H1 (cell line): Measurements from ENCODE around the gene GPC1. TPM values are rescaled to one million over a fixed set of nuclear protein-coding genes. Genes with fewer than 3 reads are reported as not detected.

Source experiments
- CTCF ChIA-PET: fragments of 300-600 bp; sonication (Branson Sonifier 250); formaldehyde crosslinking; loops from one replicate; lab custom pipeline; 2021; ENCODE audit not compliant: partially characterized antibody; lab: Charles Lee
- POLR2A ChIA-PET: fragments of 300-600 bp; sonication (Branson Sonifier 250); formaldehyde crosslinking; loops from one replicate; lab custom pipeline; 2021; ENCODE audit warnings: inconsistent platforms; ENCODE audit not compliant: partially characterized antibody; lab: Charles Lee
- DNase-seq, 2 experiments: peaks; one replicate each; pipeline versions ENCODE4 v3.0.0 to v3.0.0-alpha.2; 2010 to 2022; ENCODE audit warnings: low spot score in 2 of 2, low read depth in 1 of 2, mixed read lengths in 1 of 2
- FAIRE-seq: peaks from 2 replicates; lab custom pipeline; 2011; peaks lifted over from hg19 to GRCh38; lab: Jason Lieb, UNC
- H2AFZ ChIP-seq: 2 replicates; pipeline ENCODE4 v1.8.1; 2012; ENCODE audit warnings: low read length, inconsistent platforms
- H2AK5ac ChIP-seq: 2 replicates; pipeline ENCODE4 v1.6.1; 2013; ENCODE audit warnings: low read depth, low read length
- H2BK120ac ChIP-seq: replicated peaks from 2 replicates; pipeline ENCODE3; 2013; ENCODE audit warnings: low read depth, low read length, inconsistent platforms
- H2BK12ac ChIP-seq: 2 replicates; pipeline ENCODE4 v1.6.1; 2013; ENCODE audit warnings: low read depth, low read length
- H2BK15ac ChIP-seq: 2 replicates; pipeline ENCODE4 v1.6.1; 2013; ENCODE audit warnings: low read length
- H2BK20ac ChIP-seq: 2 replicates; pipeline ENCODE4 v1.6.1; 2013; ENCODE audit warnings: low read length
- H2BK5ac ChIP-seq: 2 replicates; pipeline ENCODE4 v1.6.1; 2013; ENCODE audit warnings: low read depth, low read length
- H3K14ac ChIP-seq: 2 replicates; pipeline ENCODE4 v1.6.1; 2013; ENCODE audit warnings: inconsistent platforms; ENCODE audit not compliant: insufficient read length
- H3K18ac ChIP-seq: 2 replicates; pipeline ENCODE4 v1.6.1; 2013; ENCODE audit warnings: low read length; ENCODE audit errors: extremely low read depth
- H3K23ac ChIP-seq: 2 replicates; pipeline ENCODE4 v1.6.1; 2013; ENCODE audit warnings: inconsistent platforms; ENCODE audit not compliant: insufficient read length
- H3K23me2 ChIP-seq: 2 replicates; pipeline ENCODE4 v1.6.1; 2013; ENCODE audit warnings: low read depth, low read length
- H3K27ac ChIP-seq: 2 replicates; pipeline ENCODE4 v1.6.1; 2011; ENCODE audit warnings: low read depth, low read length, inconsistent platforms
- H3K27me3 ChIP-seq, 4 experiments: replicated peaks in 1 of 4; 1 replicate in 1 of 4; 2 replicates in 3 of 4; pipeline versions ENCODE4 v1.6.1 to v1.8.1; 2011 to 2013; ENCODE audit warnings: low read length in 3 of 4, mild to moderate bottlenecking in 3 of 4, inconsistent platforms in 2 of 4, mixed read lengths in 2 of 4, moderate library complexity in 1 of 4; ENCODE audit not compliant: control insufficient read depth in 3 of 4, insufficient read depth in 3 of 4; ENCODE audit errors: extremely low read depth in 1 of 4
- H3K36me3 ChIP-seq, 4 experiments: 2 replicates each; pipeline versions ENCODE4 v1.6.1 to v1.8.1; 2011 to 2013; ENCODE audit warnings: mild to moderate bottlenecking in 4 of 4, low read length in 3 of 4, moderate library complexity in 2 of 4, control low read depth in 1 of 4, inconsistent platforms in 1 of 4; ENCODE audit not compliant: insufficient read depth in 4 of 4, control insufficient read depth in 2 of 4
- H3K4ac ChIP-seq: replicated peaks from 2 replicates; pipeline ENCODE3; 2013; ENCODE audit warnings: low read length, low read depth, mixed read lengths, inconsistent platforms; ENCODE audit not compliant: insufficient read length
- H3K4me1 ChIP-seq, 4 experiments: replicated peaks in 1 of 4; 1 replicate in 1 of 4; 2 replicates in 3 of 4; pipeline versions ENCODE4 v1.6.1 to v1.8.1; 2011 to 2013; ENCODE audit warnings: low read length in 3 of 4, inconsistent platforms in 2 of 4, mixed read lengths in 1 of 4; ENCODE audit not compliant: insufficient read depth in 4 of 4, control insufficient read depth in 3 of 4
- H3K4me2 ChIP-seq, 2 experiments: 2 replicates each; pipeline versions ENCODE4 v1.6.1 to v1.8.1; 2011 to 2013; ENCODE audit warnings: low read depth in 2 of 2, low read length in 2 of 2, control low read depth in 1 of 2, inconsistent platforms in 1 of 2, mild to moderate bottlenecking in 1 of 2; ENCODE audit not compliant: insufficient read depth in 1 of 2
- H3K4me3 ChIP-seq, 4 experiments: fragments of 200-600, 300-600 bp in 1 of 4; sonication (generic), shearing (Covaris generic), sonication (Bioruptor Twin) in 1 of 4; 2 replicates each; pipeline versions ENCODE4 v1.5.1 to v1.8.1; 2011 to 2016; ENCODE audit warnings: low read length in 4 of 4, low read depth in 3 of 4, control low read depth in 2 of 4, inconsistent platforms in 2 of 4, mild to moderate bottlenecking in 2 of 4, mixed read lengths in 1 of 4, moderate library complexity in 1 of 4; ENCODE audit not compliant: insufficient read depth in 2 of 4; ENCODE audit errors: extremely low read depth in 1 of 4
- H3K56ac ChIP-seq: replicated peaks from 2 replicates; pipeline ENCODE3; 2013; ENCODE audit warnings: low read depth, mild to moderate bottlenecking, mixed read lengths, low read length, inconsistent platforms; ENCODE audit not compliant: insufficient read length
- H3K79me1 ChIP-seq: 2 replicates; pipeline ENCODE4 v1.6.1; 2013; ENCODE audit warnings: low read depth, low read length, control low read depth
- H3K79me2 ChIP-seq, 2 experiments: 2 replicates each; pipeline versions ENCODE4 v1.6.1 to v1.8.1; 2012 to 2013; ENCODE audit warnings: low read length in 2 of 2, mild to moderate bottlenecking in 2 of 2, inconsistent platforms in 1 of 2; ENCODE audit not compliant: insufficient read depth in 2 of 2, control insufficient read depth in 1 of 2
- H3K9ac ChIP-seq, 4 experiments: replicated peaks in 1 of 4; 1 replicate in 1 of 4; 2 replicates in 3 of 4; pipeline versions ENCODE4 v1.6.1 to v1.8.1; 2011 to 2013; ENCODE audit warnings: low read depth in 3 of 4, low read length in 3 of 4, control low read depth in 2 of 4, mild to moderate bottlenecking in 2 of 4, moderate library complexity in 2 of 4, inconsistent platforms in 1 of 4; ENCODE audit errors: extremely low read depth in 1 of 4
- H3K9me3 ChIP-seq, 2 experiments: 2 replicates each; pipeline versions ENCODE4 v1.6.1 to v1.8.1; 2012 to 2013; ENCODE audit warnings: mild to moderate bottlenecking in 2 of 2, moderate library complexity in 2 of 2, control low read depth in 1 of 2, inconsistent platforms in 1 of 2, low read depth in 1 of 2, low read length in 1 of 2, mixed read lengths in 1 of 2; ENCODE audit not compliant: insufficient read depth in 2 of 2
- H4K20me1 ChIP-seq, 2 experiments: replicated peaks in 1 of 2; 2 replicates each; pipeline versions ENCODE3 to v1.8.1; 2011 to 2013; ENCODE audit warnings: inconsistent platforms in 2 of 2, low read length in 2 of 2, mild to moderate bottlenecking in 1 of 2; ENCODE audit not compliant: insufficient read depth in 2 of 2, control insufficient read depth in 1 of 2
- H4K5ac ChIP-seq: 2 replicates; pipeline ENCODE4 v1.6.1; 2013; ENCODE audit warnings: low read length, low read depth, mixed read lengths, inconsistent platforms; ENCODE audit not compliant: insufficient read length
- H4K8ac ChIP-seq: 2 replicates; pipeline ENCODE4 v1.8.0; 2013; ENCODE audit warnings: mild to moderate bottlenecking, moderate library complexity, low read length, inconsistent platforms; ENCODE audit not compliant: insufficient read depth; ENCODE audit errors: extremely low read depth
- H4K91ac ChIP-seq: replicated peaks from 2 replicates; pipeline ENCODE3; 2013; ENCODE audit warnings: low read length, mixed read lengths, inconsistent platforms; ENCODE audit not compliant: insufficient read length
- BACH1 ChIP-seq: IDR thresholded peaks from 2 replicates; pipeline ENCODE4 v1.6.1; 2012; ENCODE audit warnings: low read length, improper control_type of control experiment
- BRCA1 ChIP-seq: IDR thresholded peaks from 2 replicates; pipeline ENCODE4 v1.6.1; 2012; ENCODE audit warnings: low read depth, low read length, improper control_type of control experiment
- CBX5 ChIP-seq: fragments of 300-800, 300-1000 bp; sonication (generic); IDR thresholded peaks from 2 replicates; pipeline ENCODE4 v1.7.1; 2016; ENCODE audit warnings: antibody characterized with exemption, low read length, low read depth
- NRF1 ChIP-seq: IDR thresholded peaks from 2 replicates; pipeline ENCODE4 v1.6.1; 2011; ENCODE audit warnings: mild to moderate bottlenecking, low read depth, low read length, improper control_type of control experiment
- POLR2AphosphoS5 ChIP-seq: IDR thresholded peaks from 2 replicates; pipeline ENCODE4 v1.6.1; 2011; ENCODE audit warnings: low read depth, low read length
- SAP30 ChIP-seq: fragments of 300-600 bp; sonication (generic); IDR thresholded peaks from 2 replicates; pipeline ENCODE4 v1.7.1; 2012; ENCODE audit warnings: low read length, moderate library complexity, mild to moderate bottlenecking, inconsistent platforms; ENCODE audit not compliant: insufficient read depth, insufficient replicate concordance
- YY1 ChIP-seq: IDR thresholded peaks from 2 replicates; pipeline ENCODE4 v1.6.1; 2011; ENCODE audit warnings: low read depth, mild to moderate bottlenecking, low read length
- WGBS, 2 experiments: shearing (Covaris generic) in 1 of 2; methylation state at CpG; one replicate each; pipeline versions ENCODE4 v1.1.6 to v1.1.7; 2013 to 2015; ENCODE audit warnings: low lambda C conversion rate in 2 of 2, mixed read lengths in 2 of 2, inconsistent platforms in 1 of 2, low coverage in 1 of 2, missing lambda C conversion rate in 1 of 2; ENCODE audit not compliant: insufficient replicate concordance in 2 of 2, insufficient coverage in 1 of 2, insufficient read length in 1 of 2; ENCODE audit errors: extremely low coverage in 1 of 2, missing lambda C conversion rate in 1 of 2; 5-methylcytosine and 5-hydroxymethylcytosine counted together
- polyA plus RNA-seq, 7 experiments: library from polyadenylated mRNA; depleted of rRNA in 3 of 7; stranded (reverse) in 5 of 7; unstranded in 2 of 7; fragments of >200 nt in 5 of 7; fragments of 200-250 nt in 2 of 7; gene quantifications; 1 replicate in 5 of 7; 2 replicates in 1 of 7; 4 replicates in 1 of 7; pipeline versions ENCODE4 v1.2.1 to v1.2.3, GENCODE V29; 2011 to 2013; ENCODE audit warnings: missing spikeins in 2 of 7, mixed read lengths in 2 of 7
- total RNA-seq: library from RNA; stranded (reverse); fragmentation: NEBNext Ultra II Directional; extraction: Animal tissue kit (Norgen Biotek cat#: 25700); gene quantifications from 2 replicates; pipeline ENCODE4 v1.2.1, GENCODE V29; 2021
- TF ChIP-seq, protein P1 (sequence below): IDR thresholded peaks from 2 replicates; pipeline ENCODE4 v1.6.1; 2012; ENCODE audit warnings: inconsistent platforms
- TF ChIP-seq, protein P2 (sequence below): IDR thresholded peaks from 2 replicates; pipeline ENCODE4 v1.6.1; 2011; ENCODE audit warnings: low read depth, mild to moderate bottlenecking, low read length; ENCODE audit not compliant: insufficient read depth
- TF ChIP-seq, protein P3 (sequence below), 3 experiments: IDR thresholded peaks; 1 replicate in 2 of 3; 2 replicates in 1 of 3; pipeline versions ENCODE4 v1.5.1 to v1.6.1; 2011; ENCODE audit warnings: low read length in 3 of 3, mild to moderate bottlenecking in 3 of 3, inconsistent platforms in 2 of 3, low read depth in 1 of 3, moderate library complexity in 1 of 3; ENCODE audit not compliant: insufficient read depth in 1 of 3; ENCODE audit errors: control extremely low read depth in 1 of 3

GPC1 gene
- total and polyA plus RNA-seq, 2 of the 8 experiments (the other 6 are each of a cell fraction or from before 2014, with no cell fraction given), result 21.9 to 28.3 TPM

DNA sequence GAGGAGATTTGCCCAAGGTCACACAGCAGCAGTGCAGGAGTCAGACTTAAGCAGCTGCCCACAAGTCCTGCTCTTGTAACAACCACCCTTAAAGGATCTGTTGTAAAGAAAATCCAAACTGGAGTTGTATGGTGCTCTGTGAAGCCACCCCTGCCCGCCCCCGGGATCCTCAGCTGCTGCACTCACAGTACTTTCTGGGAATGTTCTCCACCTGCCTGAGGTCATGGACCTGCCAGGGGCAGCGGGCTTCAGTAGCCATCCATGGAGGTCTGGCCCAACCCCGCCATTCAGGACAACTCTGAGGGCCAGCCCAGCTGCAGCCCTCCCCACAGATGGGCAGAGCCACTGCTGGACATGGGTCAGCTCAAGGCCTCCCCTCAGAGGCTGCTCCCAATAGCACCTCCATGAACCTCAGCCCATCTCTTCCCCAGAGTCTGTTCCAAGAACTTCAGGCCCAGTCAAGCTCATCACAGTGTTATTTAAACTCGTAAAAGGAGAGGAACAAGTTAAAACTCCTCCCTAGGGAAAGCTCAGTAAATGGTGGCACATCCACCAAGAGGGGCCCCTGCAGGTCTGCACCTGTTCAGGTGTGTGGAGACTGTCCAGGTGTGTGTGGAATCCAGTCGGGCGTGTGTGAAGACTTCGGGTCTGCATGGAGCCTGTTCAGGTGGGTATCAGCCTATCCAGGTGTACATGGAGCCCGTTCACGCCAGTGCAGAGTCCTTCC, 39.4 kb upstream of the GPC1 start:
- no peak overlapping the region for H3K14ac ChIP-seq
- H2BK120ac ChIP-seq, result no peak overlapping the region
- H3K27me3 ChIP-seq, result no peaks in the 10 kb centered on the region
- no peak overlapping the region for H4K5ac ChIP-seq
- H3K36me3 ChIP-seq, result no peaks in the 10 kb centered on the region
- H4K8ac ChIP-seq, result no peak overlapping the region
- no peak overlapping the region for H3K9ac ChIP-seq
- FAIRE-seq, result no peak
- no peak overlapping the region for H3K23ac ChIP-seq
- H3K79me1 ChIP-seq, result no peaks in the 10 kb centered on the region
- H3K27ac ChIP-seq, result no peak overlapping the region
- H2AFZ ChIP-seq, result no peak overlapping the region
- H3K9me3 ChIP-seq, result no peaks in the 10 kb centered on the region
- H2BK15ac ChIP-seq, result no peak overlapping the region
- H3K18ac ChIP-seq, result no peak overlapping the region
- no peak overlapping the region for H2BK5ac ChIP-seq
- H3K4me1 ChIP-seq, result no peaks in the 10 kb centered on the region; a peak in 1 of 7 replicates
- CTCF ChIA-PET, result no interaction called here
- no peaks in the 10 kb centered on the region for H4K20me1 ChIP-seq
- no peaks in the 10 kb centered on the region for H3K79me2 ChIP-seq
- 90% methylated on average over 10 of the region's 10 CpGs; no CpG with 5 or more reads in 1 of the 2 experiments for WGBS, 2 experiments
- no peak overlapping the region for H2BK12ac ChIP-seq
- H3K4me3 ChIP-seq, result no peak overlapping the region
- H3K56ac ChIP-seq, result no peak overlapping the region
- POLR2A ChIA-PET, result no interaction called here
- no peak overlapping the region for H3K4me2 ChIP-seq
- no peak overlapping the region for H3K4ac ChIP-seq
- no peaks in the 10 kb centered on the region for H3K23me2 ChIP-seq
- DNase-seq, result no peak
- H2BK20ac ChIP-seq, result no peak overlapping the region
- H4K91ac ChIP-seq, result no peak overlapping the region
- H2AK5ac ChIP-seq, result no peak overlapping the region
- TF ChIP-seq POLR2AphosphoS5, result no peak
- TF ChIP-seq, protein P1, sequence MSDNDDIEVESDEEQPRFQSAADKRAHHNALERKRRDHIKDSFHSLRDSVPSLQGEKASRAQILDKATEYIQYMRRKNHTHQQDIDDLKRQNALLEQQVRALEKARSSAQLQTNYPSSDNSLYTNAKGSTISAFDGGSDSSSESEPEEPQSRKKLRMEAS, result no peak
- TF ChIP-seq BRCA1, result no peak
- TF ChIP-seq, protein P2, sequence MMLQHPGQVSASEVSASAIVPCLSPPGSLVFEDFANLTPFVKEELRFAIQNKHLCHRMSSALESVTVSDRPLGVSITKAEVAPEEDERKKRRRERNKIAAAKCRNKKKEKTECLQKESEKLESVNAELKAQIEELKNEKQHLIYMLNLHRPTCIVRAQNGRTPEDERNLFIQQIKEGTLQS, result no peak
- TF ChIP-seq NRF1, result no peak
- TF ChIP-seq BACH1, result no peak
- TF ChIP-seq YY1, result no peak
- no peak for TF ChIP-seq CBX5
- no peak for TF ChIP-seq SAP30
- TF ChIP-seq, protein P3, sequence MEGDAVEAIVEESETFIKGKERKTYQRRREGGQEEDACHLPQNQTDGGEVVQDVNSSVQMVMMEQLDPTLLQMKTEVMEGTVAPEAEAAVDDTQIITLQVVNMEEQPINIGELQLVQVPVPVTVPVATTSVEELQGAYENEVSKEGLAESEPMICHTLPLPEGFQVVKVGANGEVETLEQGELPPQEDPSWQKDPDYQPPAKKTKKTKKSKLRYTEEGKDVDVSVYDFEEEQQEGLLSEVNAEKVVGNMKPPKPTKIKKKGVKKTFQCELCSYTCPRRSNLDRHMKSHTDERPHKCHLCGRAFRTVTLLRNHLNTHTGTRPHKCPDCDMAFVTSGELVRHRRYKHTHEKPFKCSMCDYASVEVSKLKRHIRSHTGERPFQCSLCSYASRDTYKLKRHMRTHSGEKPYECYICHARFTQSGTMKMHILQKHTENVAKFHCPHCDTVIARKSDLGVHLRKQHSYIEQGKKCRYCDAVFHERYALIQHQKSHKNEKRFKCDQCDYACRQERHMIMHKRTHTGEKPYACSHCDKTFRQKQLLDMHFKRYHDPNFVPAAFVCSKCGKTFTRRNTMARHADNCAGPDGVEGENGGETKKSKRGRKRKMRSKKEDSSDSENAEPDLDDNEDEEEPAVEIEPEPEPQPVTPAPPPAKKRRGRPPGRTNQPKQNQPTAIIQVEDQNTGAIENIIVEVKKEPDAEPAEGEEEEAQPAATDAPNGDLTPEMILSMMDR (IDR thresholded peaks at IDR 0.05; ENCODE audit: control extremely low read depth in 1 of 3, insufficient read depth in 1 of 3, low read depth in 1 of 3, low read length in 3 of 3), result no peak
